Fibroblast of pulmonary artery (primary cell): ENCODE results near the gene ZFAND6.

ENCODE experiments used
- DNase-seq: peaks from one replicate; pipeline ENCODE4 v3.0.0-alpha.2; 2010; ENCODE audit warnings: low read depth
- H3K4me3 ChIP-seq: replicated peaks from 2 replicates; pipeline ENCODE4 v1.5.1; 2011; ENCODE audit warnings: low read depth, mild to moderate bottlenecking, control low read depth, low read length, moderate library complexity
- TF ChIP-seq, protein P1 (sequence below): IDR thresholded peaks from 2 replicates; pipeline ENCODE4 v1.5.1; 2011; ENCODE audit warnings: mild to moderate bottlenecking, control low read depth, low read length, inconsistent platforms; ENCODE audit errors: missing control alignments

The ZFAND6 gene

DNA sequence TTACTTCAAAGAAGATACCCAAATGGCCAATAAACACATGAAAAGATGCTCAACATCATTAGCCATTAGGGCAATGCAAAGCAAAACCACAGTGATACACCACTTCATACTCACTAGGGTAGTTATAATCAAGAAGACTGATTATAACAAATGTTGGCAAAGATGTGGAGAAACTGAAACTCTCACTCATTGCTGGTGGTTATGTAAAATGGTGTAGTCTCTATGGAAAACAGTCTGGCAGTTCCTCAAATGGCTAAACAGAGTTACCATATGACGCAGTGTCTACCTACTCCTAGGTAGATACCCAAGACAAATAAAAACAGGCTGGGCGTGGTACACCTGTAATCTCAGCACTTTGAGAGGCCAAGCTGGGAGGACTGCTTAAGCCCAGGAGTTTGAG is 3.5 kb upstream of the ZFAND6 start:
- TF ChIP-seq, protein P1, sequence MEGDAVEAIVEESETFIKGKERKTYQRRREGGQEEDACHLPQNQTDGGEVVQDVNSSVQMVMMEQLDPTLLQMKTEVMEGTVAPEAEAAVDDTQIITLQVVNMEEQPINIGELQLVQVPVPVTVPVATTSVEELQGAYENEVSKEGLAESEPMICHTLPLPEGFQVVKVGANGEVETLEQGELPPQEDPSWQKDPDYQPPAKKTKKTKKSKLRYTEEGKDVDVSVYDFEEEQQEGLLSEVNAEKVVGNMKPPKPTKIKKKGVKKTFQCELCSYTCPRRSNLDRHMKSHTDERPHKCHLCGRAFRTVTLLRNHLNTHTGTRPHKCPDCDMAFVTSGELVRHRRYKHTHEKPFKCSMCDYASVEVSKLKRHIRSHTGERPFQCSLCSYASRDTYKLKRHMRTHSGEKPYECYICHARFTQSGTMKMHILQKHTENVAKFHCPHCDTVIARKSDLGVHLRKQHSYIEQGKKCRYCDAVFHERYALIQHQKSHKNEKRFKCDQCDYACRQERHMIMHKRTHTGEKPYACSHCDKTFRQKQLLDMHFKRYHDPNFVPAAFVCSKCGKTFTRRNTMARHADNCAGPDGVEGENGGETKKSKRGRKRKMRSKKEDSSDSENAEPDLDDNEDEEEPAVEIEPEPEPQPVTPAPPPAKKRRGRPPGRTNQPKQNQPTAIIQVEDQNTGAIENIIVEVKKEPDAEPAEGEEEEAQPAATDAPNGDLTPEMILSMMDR = no peak
- H3K4me3 ChIP-seq = no peak overlapping the region
- no peak for DNase-seq

DNA sequence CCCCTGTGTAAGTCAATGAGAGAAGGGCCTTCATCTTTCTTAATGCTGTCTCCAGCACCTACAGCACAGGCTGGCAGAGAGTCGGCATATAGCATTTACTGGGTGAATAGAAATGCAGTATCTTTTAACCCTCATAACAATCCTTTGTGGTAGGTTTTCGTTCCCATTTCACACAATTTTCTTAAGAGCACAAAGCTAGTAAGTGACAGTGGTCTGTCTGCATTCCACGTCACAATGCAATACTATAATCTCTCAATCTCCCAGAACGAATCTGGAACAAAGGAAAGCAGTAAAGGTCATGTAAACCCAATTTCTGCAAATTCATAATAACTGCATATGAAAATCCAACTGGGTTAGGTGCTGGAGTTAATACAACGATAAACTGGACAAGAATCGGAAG is 1.4 kb upstream of the ZFAND6 start:
- TF ChIP-seq, protein P1 = no peak

DNA sequence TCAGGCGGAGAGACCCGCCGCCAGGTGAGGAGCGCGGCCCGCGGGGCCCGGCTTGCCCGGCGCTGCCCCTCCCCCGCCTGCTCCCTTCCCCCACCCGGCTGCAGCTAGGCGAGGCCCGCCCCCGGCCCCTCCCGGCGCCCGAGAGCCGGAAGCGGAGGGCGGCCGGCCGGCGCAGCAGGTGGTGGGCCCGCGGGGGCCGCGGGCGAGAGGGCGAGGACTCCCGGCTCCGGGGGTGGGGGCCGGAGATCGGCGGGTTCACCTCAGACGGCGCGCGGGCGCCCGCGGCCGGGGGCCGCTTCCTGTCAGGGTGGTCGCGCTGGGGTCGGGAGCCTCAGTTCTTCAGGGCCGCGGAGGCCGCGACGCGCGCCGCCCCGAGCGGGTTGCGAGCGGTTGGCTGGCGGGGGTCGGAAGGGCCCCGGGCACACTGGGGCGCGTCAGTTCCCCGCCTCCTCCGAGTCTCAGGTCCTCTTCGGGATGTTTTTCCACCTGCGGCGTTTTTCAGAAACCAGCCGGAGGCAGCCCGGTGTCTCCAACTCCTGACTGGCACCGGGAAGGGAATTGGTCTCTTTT is 395 bp downstream of the ZFAND6 start:
- TF ChIP-seq, protein P1 = no peak
- H3K4me3 ChIP-seq = peak overlapping the region; percentile 68

More for the DNA sequence above, 1.4 kb upstream of the ZFAND6 start:
- DNase-seq = no peak
- H3K4me3 ChIP-seq = no peak overlapping the region

DNA sequence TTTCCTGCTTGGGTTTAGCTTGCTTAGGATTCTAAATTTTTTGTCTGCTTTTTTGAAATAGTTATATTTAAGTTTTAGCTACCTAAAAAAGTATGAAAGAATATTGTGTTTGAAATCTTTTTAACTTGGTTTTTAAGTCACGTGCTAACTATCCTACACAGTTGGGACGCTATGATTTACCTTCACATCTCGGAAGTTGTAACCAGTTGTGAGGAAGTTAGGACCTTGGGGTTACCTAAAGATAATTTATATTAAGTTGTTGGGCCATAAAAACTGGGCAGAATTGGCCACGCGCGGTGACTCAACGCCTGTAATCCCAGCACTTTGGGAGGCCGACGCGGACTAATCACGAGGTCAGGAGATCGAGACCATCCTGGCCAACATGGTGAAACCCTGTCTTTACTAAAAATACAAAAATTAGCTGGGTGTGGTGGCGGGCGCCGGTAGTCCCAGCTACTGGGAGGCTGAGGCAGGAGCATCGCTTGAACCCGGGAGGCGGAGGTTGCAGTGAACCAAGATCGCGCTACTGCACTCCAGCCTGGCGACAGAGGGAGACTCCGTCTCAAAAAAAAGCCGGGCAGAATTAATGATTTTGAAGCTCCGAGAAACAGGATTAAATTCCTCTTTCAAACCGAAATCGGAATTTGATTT is 1.0 kb downstream of the ZFAND6 start:
- TF ChIP-seq, protein P1 = peak; percentile 25
- H3K4me3 ChIP-seq = peak overlapping the region; percentile 68
- peak; percentile 43 for DNase-seq

More for the DNA sequence above, 395 bp downstream of the ZFAND6 start:
- peak; percentile 22 for DNase-seq

DNA sequence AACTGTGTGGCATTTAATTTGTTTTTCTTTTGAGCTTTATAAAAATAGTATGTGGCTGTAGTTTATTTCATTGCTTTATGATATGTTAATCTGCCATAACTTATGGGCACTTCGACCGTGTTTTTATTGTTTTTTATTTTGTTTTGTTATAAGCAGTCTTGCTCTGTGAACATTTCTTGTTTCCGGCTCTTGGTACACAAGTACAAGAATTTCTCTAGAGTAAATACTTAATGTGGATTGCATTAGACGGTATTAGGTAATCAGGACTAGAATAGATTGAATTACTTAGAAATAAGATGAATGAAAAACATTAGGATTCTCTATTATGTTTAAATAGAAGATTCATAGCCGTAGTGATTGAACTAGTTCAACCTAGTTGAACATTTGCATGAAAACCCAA is 2.1 kb downstream of the ZFAND6 start:
- TF ChIP-seq, protein P1 = no peak
- peak; percentile 31 for DNase-seq
- H3K4me3 ChIP-seq = peak overlapping the region; percentile 68

DNA sequence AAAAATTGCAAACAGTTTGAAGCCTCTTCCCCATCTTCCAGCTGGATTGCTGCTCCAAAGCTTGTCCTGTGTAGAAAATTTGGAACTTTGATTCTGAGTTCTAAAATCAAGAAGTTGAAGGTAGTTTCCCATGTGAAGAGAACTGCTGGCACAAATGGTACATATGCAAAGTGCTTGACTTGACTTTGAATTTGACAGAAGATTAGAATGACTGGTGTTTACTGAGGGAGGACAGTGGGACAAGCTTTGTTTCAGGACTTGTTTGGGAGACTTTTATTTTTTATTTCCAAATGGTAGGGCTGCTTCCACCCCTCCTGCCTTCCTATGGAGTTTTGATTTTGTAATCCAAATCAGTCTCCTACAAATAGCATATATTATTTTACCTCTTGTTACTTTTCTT is 7.4 kb downstream of the ZFAND6 start:
- H3K4me3 ChIP-seq = no peak overlapping the region
- DNase-seq = no peak

More for the DNA sequence above, 7.4 kb downstream of the ZFAND6 start:
- TF ChIP-seq, protein P1 = no peak
